ENCODE results near the gene DOCK3.

Gene DOCK3

DNA sequence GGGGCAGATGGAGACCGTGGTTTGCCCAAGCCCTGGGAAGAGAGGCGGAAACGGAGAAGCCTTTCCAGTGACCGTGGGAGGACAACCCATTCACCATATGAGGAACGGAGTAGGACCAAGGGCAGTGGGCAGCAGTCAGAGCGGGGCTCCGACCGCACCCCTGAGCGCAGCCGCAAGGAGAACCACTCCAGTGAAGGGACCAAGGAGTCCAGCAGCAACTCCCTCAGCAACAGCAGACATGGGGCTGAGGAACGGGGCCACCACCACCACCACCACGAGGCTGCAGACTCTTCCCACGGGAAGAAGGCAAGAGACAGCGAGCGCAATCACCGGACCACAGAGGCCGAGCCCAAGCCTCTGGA is 718.4 kb downstream of the DOCK3 start:
- no peak for DNase-seq

DNA sequence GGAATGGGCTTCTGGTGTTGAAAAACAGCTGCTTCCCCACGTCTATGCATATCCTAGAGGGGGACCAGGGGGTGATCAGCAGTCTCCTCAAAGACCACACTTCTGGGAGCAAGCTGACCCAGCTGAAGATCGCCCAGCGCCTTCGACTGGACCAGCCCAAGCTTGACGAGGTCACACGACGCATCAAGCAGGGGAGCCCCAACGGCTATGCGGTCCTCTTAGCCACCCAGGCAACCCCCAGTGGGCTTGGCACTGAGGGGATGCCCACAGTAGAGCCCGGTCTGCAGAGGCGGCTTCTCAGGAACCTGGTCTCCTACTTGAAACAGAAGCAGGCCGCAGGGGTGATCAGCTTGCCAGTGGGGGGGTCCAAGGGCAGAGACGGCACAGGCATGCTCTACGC is 718.8 kb downstream of the DOCK3 start:
- no peak for DNase-seq

DNA sequence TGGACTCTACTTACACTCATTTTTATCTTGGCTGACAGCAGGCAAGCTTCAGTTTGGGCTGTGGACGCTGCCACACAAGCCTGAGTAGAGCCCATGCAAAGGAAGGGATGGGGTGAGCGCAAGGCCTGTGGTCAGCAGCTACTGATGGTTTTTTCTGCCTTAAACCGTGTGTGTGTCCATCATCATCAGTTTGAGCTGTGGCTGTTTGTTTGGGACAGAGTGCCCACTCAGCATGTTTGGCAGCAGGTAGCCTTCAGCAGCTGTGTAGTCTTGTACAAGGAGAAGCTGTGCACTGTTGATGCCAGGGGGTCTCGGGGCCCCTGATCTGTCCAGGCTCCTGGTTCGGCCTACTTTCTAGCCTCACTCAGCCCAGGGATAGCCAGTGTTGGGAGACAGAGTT is 719.8 kb downstream of the DOCK3 start:
- DNase-seq = no peak

- no peak for DNase-seq
Measured at GRCh38 chr3:51395493-51396213, 720.9 kb downstream of the DOCK3 start.

- no peak for DNase-seq
Measured at GRCh38 chr3:51396401-51396800, 721.7 kb downstream of the DOCK3 start.

DNA sequence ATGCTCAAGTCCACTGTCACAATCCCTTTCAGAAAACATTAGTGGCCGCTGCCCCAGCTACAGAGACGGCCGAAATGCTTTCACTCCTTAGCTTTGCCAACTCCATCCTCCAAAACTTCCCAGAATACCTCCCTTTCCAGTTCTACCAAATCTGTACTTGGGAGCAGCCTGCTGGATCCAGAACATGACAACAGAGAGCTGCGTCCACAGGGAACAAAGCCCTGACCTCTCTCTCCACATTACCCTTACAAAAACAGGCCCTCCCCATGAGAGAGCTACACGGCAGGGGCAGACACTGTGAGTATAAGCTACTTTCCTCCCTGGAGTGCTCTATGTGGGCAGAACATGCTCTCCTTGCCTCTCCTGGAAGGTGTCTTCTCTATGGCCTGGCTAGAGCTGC is 722.7 kb downstream of the DOCK3 start:
- DNase-seq = no peak

DNA sequence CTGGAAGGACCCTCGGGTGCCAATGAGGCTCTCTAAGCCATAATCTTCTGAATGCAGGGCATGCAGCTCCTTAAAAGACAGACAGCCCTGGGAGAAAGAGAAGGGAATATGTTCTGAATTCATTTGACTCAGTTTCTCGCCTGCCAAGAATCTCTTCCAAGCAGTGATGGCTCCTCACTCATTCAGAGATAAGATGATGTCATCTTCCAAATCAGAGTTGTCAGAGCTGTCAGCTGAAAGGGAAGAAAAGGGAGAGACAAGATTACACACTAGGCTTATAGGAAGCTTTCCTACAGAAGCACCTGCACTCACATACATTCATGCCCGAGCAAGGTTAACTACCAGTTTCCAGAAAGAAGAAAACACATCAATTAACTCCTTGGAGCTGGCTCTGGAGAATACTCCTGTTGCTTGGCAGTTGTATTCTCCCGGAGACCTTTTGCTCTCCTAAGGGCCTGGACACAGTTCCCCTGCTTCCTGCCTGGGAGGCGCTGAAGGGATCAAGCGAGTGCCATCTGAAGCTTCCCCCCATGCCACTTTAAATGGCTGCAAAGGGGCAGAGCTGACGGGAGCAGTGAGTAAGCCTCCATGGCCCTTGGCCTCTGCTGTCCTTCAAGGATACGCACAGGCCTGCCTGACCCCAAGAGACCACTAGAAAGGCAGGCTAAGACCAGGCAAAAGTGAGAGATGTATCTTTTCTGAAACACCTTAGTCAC is 724.0 kb downstream of the DOCK3 start:
- no peak for DNase-seq

DNA sequence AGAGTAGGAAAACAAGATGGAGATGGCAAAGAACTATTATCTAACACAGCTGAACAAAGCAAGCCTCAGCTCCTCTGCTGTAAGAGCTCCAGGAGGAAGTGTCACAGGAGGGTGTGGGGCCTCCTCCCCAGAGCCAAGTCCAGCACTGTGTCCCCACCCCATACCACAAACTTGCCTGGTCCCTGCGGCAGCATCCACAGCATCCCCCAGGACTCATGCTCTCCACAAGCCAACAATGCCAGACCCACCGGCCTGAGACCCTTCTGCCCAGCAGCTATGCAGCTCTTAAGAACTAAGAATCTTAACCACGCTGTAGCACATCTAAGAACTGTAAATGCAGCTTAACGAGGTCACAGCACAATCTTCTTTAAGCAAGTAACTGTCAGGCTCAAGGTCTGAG is 725.4 kb downstream of the DOCK3 start:
- DNase-seq = no peak

DNA sequence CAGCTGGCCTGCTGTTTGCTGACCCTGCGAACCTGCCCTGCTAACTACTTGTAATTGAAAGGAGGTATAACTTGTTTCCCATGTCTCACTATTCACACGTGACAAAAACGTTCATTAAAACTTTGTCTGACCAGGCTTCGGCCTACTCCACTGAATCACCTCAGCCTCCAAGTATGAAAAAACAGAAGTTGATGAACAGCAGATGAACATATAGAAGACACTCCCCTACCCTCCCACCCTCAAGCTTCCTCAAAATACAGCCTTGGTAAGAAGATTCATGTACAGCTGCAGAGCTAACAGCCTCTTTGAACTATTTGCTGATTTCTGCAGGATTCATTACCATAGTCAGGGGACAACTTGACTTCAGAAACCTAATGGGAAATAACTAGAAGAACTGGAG is 727.0 kb downstream of the DOCK3 start:
- DNase-seq = no peak

- no peak for DNase-seq
Measured at GRCh38 chr3:51403675-51404074, 728.9 kb downstream of the DOCK3 start.

DNA sequence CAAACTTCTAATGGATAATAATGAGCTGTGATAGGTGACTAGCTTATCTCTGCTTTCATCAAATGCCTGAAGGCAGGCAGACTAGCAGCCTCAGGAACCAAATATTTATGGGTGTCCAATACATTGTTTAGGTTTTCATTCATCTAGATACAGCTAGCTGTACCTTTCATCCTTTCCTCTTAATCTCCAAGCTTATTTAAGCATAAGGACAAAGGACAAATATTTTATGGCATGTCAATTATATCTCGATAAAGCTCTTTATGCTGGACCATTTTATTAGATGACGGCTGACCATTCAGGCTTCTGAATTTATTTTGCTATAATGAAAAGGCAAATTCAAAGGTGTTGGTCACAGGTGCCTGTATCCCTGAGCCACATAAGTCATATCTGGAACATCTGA is 733.3 kb downstream of the DOCK3 start:
- no peak for DNase-seq

GRCh38 chr3:51408813-51409212 is 734.1 kb downstream of the DOCK3 start:
- DNase-seq = no peak

DNA sequence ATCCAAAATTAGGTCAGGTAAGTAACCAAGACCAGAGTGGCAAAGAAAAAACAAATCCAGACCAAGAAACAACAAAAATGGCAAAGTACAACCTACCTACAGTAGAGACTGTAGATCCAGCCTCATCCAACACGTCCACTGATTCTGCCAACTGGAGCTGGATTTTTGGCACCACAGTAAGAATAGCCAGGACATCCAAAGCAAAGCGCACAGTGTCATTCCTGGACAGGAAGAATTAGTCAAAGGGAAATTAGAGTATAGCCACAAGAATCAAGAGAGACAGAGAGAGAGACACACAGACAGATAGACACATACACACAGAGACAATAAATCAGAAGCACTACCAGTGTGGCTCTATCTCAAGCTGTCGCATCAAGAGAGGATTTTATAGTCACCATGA is 747.5 kb downstream of the DOCK3 start:
- DNase-seq = no peak

- no peak for DNase-seq
Measured at GRCh38 chr3:51426921-51427320, 752.2 kb downstream of the DOCK3 start.

DNA sequence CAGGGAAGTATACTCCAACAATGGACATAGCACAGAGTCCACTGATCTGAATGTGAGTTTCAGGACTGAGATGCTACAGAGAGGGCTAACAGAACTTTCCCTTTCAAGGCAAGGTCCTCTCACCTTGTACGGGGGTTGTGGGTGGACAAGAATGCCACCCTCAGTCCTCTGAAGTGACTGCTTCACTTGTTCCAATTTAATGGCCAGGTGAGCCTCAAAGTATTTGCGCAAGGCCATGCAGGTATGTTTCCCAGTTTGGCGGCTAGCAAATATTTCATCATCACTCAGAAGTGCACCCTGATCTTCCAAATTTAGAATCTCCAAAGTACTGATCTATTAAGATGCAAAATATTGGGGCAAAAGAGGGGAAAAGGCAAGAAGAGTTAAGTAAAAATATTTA is 754.4 kb downstream of the DOCK3 start:
- DNase-seq = no peak

Data from NCI-H2029 (cell line).